HEK293 (cell line): ENCODE data around the gene PAMR1.

Source experiments
- CTCF ChIA-PET: fragments of 350-600 bp; formaldehyde crosslinking; extraction: SDS; loops from one replicate; lab custom pipeline; 2021; ENCODE audit warnings: antibody characterized with exemption; lab: Yijun Ruan, JAX
- POLR2A ChIA-PET: fragments of 300-600 bp; formaldehyde crosslinking; extraction: SDS; loops from one replicate; lab custom pipeline; 2020; ENCODE audit warnings: antibody characterized with exemption, inconsistent platforms; lab: Yijun Ruan, JAX
- H3K27ac ChIP-seq: fragments of 200-500 bp; sonication (Bioruptor generic); 2 replicates; pipeline ENCODE4 v1.5.1; 2014; ENCODE audit warnings: low read depth, low read length, control low read depth, inconsistent platforms; ENCODE audit errors: extremely low read depth
- H3K36me3 ChIP-seq, 2 experiments: fragments of 200-500 bp in 1 of 2; sonication (Bioruptor generic) in 1 of 2; 1 replicate in 1 of 2; 2 replicates in 1 of 2; pipeline ENCODE4 v1.5.1; 2014 to 2017; ENCODE audit warnings: inconsistent platforms in 2 of 2, low read length in 2 of 2; ENCODE audit not compliant: control insufficient read depth in 2 of 2, insufficient read depth in 1 of 2
- H3K4me1 ChIP-seq: fragments of 200-500 bp; sonication (Bioruptor generic); 2 replicates; pipeline ENCODE4 v1.5.1; 2014; ENCODE audit warnings: mild to moderate bottlenecking, low read length, inconsistent platforms; ENCODE audit not compliant: control insufficient read depth, insufficient read depth
- H3K4me3 ChIP-seq: 2 replicates; pipeline ENCODE4 v1.5.1; 2011; ENCODE audit warnings: low read depth, mild to moderate bottlenecking, control low read depth, low read length, moderate library complexity
- H3K9me3 ChIP-seq: fragments of 200-500 bp; sonication (Bioruptor generic); 2 replicates; pipeline ENCODE4 v1.5.1; 2014; ENCODE audit warnings: low read depth, low read length, inconsistent platforms; ENCODE audit not compliant: control insufficient read depth, insufficient read depth
- HOXA7 ChIP-seq: sonication (generic); formaldehyde crosslinking; IDR thresholded peaks from 2 replicates; pipeline ENCODE4 v1.8.1; 2022; ENCODE audit warnings: missing genetic modification reagents, borderline replicate concordance
- KLF10 ChIP-seq: fragments of 450-650 bp; IDR thresholded peaks from 2 replicates; pipeline ENCODE4 v1.5.1; 2018; ENCODE audit warnings: missing biosample characterization, mild to moderate bottlenecking, missing genetic modification characterization
- KLF7 ChIP-seq: fragments of 450-650 bp; formaldehyde crosslinking; IDR thresholded peaks from 2 replicates; pipeline ENCODE4 v1.5.1; 2016; ENCODE audit warnings: missing biosample characterization, missing genetic modification characterization, borderline replicate concordance
- KLF8 ChIP-seq: fragments of 450-650 bp; formaldehyde crosslinking; IDR thresholded peaks from 2 replicates; pipeline ENCODE4 v1.5.1; 2016; ENCODE audit warnings: missing biosample characterization, missing genetic modification characterization
- PRDM1 ChIP-seq: fragments of 450-650 bp; formaldehyde crosslinking; IDR thresholded peaks from 2 replicates; pipeline ENCODE4; 2016; ENCODE audit warnings: missing biosample characterization, missing genetic modification characterization
- SCRT1 ChIP-seq: fragments of 450-650 bp; formaldehyde crosslinking; IDR thresholded peaks from 2 replicates; pipeline ENCODE4 v1.5.1; 2016; ENCODE audit warnings: missing biosample characterization, missing genetic modification characterization, borderline replicate concordance
- ZNF114 ChIP-seq: fragments of 450-650 bp; formaldehyde crosslinking; IDR thresholded peaks from 2 replicates; pipeline ENCODE4 v1.5.0; 2017; ENCODE audit warnings: missing biosample characterization, missing genetic modification characterization
- ZNF202 ChIP-seq: fragments of 450-650 bp; formaldehyde crosslinking; IDR thresholded peaks from 2 replicates; pipeline ENCODE4 v1.5.1; 2016; ENCODE audit warnings: missing biosample characterization, missing genetic modification characterization, borderline replicate concordance
- ZNF335 ChIP-seq: fragments of 450-650 bp; formaldehyde crosslinking; conservative IDR thresholded peaks from 2 replicates; pipeline ENCODE4 v1.5.1; 2016; ENCODE audit warnings: missing biosample characterization, missing genetic modification characterization
- ZNF37A ChIP-seq: fragments of 450-650 bp; IDR thresholded peaks from 2 replicates; pipeline ENCODE4 v1.5.1; 2018; ENCODE audit warnings: missing biosample characterization, missing genetic modification characterization
- ZNF433 ChIP-seq: fragments of 450-650 bp; formaldehyde crosslinking; IDR thresholded peaks from 2 replicates; pipeline ENCODE4 v1.5.1; 2016; ENCODE audit warnings: missing biosample characterization, missing genetic modification characterization, low read depth
- ZNF473 ChIP-seq: fragments of 450-650 bp; formaldehyde crosslinking; IDR thresholded peaks from 2 replicates; pipeline ENCODE4 v1.5.1; 2017; ENCODE audit warnings: missing biosample characterization, missing genetic modification characterization
- ZNF510 ChIP-seq: fragments of 450-650 bp; formaldehyde crosslinking; IDR thresholded peaks from 2 replicates; pipeline ENCODE4 v1.5.1; 2018; ENCODE audit warnings: mild to moderate bottlenecking, missing genetic modification characterization, missing biosample characterization; ENCODE audit not compliant: insufficient replicate concordance
- ZNF544 ChIP-seq: fragments of 450-650 bp; formaldehyde crosslinking; IDR thresholded peaks from 2 replicates; pipeline ENCODE4 v1.5.0; 2017; ENCODE audit warnings: missing biosample characterization, missing genetic modification characterization
- ZNF558 ChIP-seq: fragments of 450-650 bp; formaldehyde crosslinking; IDR thresholded peaks from 2 replicates; pipeline ENCODE4 v1.5.1; 2016; ENCODE audit warnings: missing biosample characterization, missing genetic modification characterization
- ZNF600 ChIP-seq: fragments of 450-650 bp; formaldehyde crosslinking; IDR thresholded peaks from 2 replicates; pipeline ENCODE4 v1.5.1; 2016; ENCODE audit warnings: missing biosample characterization, missing genetic modification characterization
- ZNF623 ChIP-seq: fragments of 450-650 bp; formaldehyde crosslinking; IDR thresholded peaks from 2 replicates; pipeline ENCODE4 v1.5.1; 2016; ENCODE audit warnings: missing biosample characterization, missing genetic modification characterization
- ZNF660 ChIP-seq: fragments of 450-650 bp; IDR thresholded peaks from 2 replicates; pipeline ENCODE4 v1.5.1; 2018; ENCODE audit warnings: missing biosample characterization, mild to moderate bottlenecking, missing genetic modification characterization
- ZNF664 ChIP-seq: fragments of 450-650 bp; formaldehyde crosslinking; IDR thresholded peaks from 2 replicates; pipeline ENCODE4 v1.5.1; 2016; ENCODE audit warnings: missing biosample characterization, missing genetic modification characterization
- ZNF677 ChIP-seq: fragments of 450-650 bp; IDR thresholded peaks from 2 replicates; pipeline ENCODE4 v1.5.0; 2018; ENCODE audit warnings: missing biosample characterization, mild to moderate bottlenecking, missing genetic modification characterization, moderate library complexity
- TF ChIP-seq, protein P1 (sequence below): fragments of 450-650 bp; formaldehyde crosslinking; IDR thresholded peaks from 2 replicates; pipeline ENCODE4 v1.5.1; 2016; ENCODE audit warnings: missing biosample characterization, missing genetic modification characterization
- TF ChIP-seq, protein P2 (sequence below): fragments of 450-650 bp; IDR thresholded peaks from 2 replicates; pipeline ENCODE4 v1.5.1; 2018; ENCODE audit warnings: missing biosample characterization, missing genetic modification characterization
- TF ChIP-seq, protein P3 (sequence below): fragments of 450-650 bp; formaldehyde crosslinking; IDR thresholded peaks from 2 replicates; pipeline ENCODE4 v1.5.1; 2016; ENCODE audit warnings: missing biosample characterization, missing genetic modification characterization
- TF ChIP-seq, protein P4 (sequence below): fragments of 450-650 bp; formaldehyde crosslinking; IDR thresholded peaks from 2 replicates; pipeline ENCODE4 v1.5.1; 2017; ENCODE audit warnings: missing biosample characterization, missing genetic modification characterization
- TF ChIP-seq, protein P5 (sequence below): fragments of 450-650 bp; formaldehyde crosslinking; IDR thresholded peaks from 2 replicates; pipeline ENCODE4 v1.5.1; 2016; ENCODE audit warnings: missing biosample characterization, missing genetic modification characterization

Gene PAMR1

DNA sequence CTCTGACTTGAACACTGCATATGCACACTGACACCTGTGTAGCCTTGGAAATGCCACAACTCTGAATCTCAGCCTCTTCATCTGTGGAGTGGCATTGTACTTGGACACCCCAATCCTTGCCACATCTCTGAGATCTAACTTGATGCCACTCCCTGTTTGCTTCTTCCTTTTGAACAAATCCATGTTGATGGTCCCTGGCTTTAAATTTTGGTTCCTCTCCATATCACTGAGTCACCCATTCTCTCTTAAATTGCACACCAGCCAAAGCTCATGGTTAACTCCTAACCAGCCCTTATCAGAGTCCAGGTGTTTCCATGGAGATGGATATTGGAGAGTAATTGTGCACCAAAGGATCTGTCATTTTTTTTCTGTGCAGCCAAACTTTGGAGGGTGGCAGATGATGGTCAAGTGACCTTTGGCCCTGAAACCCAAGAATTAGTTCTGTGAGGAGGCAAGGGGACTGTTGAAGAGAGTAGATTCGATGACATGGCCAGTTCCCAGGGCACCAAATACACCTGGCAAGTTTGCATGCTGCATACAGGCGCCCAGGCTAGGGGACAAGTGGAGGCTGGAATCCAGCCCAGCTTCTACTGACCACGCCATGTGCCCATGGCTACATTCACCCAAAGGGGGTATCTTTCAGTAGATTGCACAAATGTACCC is 25.1 kb upstream of the PAMR1 start:
- Histone ChIP-seq H3K27ac (no peak overlapping the region), H3K4me3 (no peak overlapping the region), H3K36me3 (no peaks in the 10 kb centered on the region), H3K9me3 (no peaks in the 10 kb centered on the region), H3K4me1 (0 out of 2 replicates have a peak, but pooled peaks cover 2% of the 10 kb centered on the region)
- ChIA-PET CTCF (interaction anchor here (0.7 to 1.0 kb wide), 2 partner anchors 272 to 549 kb away, joined by 4 to 6 read pairs; no protein-coding TSS in a partner anchor), POLR2A (no interaction called here)
- TF ChIP-seq ZNF335 (tag by site-specific recombination), result peak; percentile 49
- TF ChIP-seq, protein P1, sequence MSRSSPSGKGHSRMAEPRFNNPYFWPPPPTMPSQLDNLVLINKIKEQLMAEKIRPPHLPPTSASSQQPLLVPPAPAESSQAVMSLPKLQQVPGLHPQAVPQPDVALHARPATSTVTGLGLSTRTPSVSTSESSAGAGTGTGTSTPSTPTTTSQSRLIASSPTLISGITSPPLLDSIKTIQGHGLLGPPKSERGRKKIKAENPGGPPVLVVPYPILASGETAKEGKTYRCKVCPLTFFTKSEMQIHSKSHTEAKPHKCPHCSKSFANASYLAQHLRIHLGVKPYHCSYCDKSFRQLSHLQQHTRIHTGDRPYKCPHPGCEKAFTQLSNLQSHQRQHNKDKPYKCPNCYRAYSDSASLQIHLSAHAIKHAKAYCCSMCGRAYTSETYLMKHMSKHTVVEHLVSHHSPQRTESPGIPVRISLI (tag by site-specific recombination), result no peak
- no peak for TF ChIP-seq KLF7
- TF ChIP-seq ZNF660, result no peak

DNA sequence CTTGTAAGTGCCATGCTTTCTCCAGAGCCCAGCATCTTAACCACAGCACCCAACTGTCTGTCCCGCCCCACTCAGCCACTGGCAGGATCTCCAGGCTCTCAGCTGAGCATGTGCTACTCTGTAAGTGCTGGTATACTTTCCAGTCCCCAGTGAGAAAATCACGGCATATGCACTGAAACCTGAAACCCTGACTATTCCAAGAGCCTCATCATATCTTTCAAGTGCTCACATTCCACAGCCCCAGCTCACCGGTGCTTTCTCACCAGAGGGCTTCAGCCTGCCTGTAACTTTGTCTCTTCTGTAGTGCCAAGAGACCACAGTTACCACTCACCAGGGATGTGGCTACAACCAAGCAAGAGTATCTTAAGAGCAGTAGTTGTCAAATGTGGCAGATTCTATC is 24.4 kb upstream of the PAMR1 start:
- no peaks in the 10 kb centered on the region for H3K36me3 ChIP-seq
- TF ChIP-seq ZNF510 (tag by site-specific recombination) (no peak), ZNF664 (no peak), ZNF202 (no peak), ZNF558 (no peak), ZNF623 (no peak), KLF8 (tag by site-specific recombination) (no peak), ZNF544 (tag by site-specific recombination) (no peak), ZNF677 (no peak), HOXA7 (CRISPR knock-in tag) (no peak), PRDM1 (tag by site-specific recombination) (peak; percentile 60), ZNF37A (tag by site-specific recombination) (no peak), ZNF433 (tag by site-specific recombination) (no peak), ZNF600 (tag by site-specific recombination) (0 out of 2 replicates have a peak, but pooled peaks have one; percentile 42), ZNF473 (tag by site-specific recombination) (no peak), KLF10 (tag by site-specific recombination) (no peak), SCRT1 (no peak), ZNF114 (tag by site-specific recombination) (no peak)
- TF ChIP-seq, protein P2, sequence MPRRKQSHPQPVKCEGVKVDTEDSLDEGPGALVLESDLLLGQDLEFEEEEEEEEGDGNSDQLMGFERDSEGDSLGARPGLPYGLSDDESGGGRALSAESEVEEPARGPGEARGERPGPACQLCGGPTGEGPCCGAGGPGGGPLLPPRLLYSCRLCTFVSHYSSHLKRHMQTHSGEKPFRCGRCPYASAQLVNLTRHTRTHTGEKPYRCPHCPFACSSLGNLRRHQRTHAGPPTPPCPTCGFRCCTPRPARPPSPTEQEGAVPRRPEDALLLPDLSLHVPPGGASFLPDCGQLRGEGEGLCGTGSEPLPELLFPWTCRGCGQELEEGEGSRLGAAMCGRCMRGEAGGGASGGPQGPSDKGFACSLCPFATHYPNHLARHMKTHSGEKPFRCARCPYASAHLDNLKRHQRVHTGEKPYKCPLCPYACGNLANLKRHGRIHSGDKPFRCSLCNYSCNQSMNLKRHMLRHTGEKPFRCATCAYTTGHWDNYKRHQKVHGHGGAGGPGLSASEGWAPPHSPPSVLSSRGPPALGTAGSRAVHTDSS, result no peak
- TF ChIP-seq, protein P3, sequence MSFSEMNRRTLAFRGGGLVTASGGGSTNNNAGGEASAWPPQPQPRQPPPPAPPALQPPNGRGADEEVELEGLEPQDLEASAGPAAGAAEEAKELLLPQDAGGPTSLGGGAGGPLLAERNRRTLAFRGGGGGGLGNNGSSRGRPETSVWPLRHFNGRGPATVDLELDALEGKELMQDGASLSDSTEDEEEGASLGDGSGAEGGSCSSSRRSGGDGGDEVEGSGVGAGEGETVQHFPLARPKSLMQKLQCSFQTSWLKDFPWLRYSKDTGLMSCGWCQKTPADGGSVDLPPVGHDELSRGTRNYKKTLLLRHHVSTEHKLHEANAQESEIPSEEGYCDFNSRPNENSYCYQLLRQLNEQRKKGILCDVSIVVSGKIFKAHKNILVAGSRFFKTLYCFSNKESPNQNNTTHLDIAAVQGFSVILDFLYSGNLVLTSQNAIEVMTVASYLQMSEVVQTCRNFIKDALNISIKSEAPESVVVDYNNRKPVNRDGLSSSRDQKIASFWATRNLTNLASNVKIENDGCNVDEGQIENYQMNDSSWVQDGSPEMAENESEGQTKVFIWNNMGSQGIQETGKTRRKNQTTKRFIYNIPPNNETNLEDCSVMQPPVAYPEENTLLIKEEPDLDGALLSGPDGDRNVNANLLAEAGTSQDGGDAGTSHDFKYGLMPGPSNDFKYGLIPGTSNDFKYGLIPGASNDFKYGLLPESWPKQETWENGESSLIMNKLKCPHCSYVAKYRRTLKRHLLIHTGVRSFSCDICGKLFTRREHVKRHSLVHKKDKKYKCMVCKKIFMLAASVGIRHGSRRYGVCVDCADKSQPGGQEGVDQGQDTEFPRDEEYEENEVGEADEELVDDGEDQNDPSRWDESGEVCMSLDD (tag by site-specific recombination), result no peak
- TF ChIP-seq, protein P4, sequence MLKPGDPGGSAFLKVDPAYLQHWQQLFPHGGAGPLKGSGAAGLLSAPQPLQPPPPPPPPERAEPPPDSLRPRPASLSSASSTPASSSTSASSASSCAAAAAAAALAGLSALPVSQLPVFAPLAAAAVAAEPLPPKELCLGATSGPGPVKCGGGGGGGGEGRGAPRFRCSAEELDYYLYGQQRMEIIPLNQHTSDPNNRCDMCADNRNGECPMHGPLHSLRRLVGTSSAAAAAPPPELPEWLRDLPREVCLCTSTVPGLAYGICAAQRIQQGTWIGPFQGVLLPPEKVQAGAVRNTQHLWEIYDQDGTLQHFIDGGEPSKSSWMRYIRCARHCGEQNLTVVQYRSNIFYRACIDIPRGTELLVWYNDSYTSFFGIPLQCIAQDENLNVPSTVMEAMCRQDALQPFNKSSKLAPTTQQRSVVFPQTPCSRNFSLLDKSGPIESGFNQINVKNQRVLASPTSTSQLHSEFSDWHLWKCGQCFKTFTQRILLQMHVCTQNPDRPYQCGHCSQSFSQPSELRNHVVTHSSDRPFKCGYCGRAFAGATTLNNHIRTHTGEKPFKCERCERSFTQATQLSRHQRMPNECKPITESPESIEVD (tag by site-specific recombination), result no peak
- TF ChIP-seq, protein P5, sequence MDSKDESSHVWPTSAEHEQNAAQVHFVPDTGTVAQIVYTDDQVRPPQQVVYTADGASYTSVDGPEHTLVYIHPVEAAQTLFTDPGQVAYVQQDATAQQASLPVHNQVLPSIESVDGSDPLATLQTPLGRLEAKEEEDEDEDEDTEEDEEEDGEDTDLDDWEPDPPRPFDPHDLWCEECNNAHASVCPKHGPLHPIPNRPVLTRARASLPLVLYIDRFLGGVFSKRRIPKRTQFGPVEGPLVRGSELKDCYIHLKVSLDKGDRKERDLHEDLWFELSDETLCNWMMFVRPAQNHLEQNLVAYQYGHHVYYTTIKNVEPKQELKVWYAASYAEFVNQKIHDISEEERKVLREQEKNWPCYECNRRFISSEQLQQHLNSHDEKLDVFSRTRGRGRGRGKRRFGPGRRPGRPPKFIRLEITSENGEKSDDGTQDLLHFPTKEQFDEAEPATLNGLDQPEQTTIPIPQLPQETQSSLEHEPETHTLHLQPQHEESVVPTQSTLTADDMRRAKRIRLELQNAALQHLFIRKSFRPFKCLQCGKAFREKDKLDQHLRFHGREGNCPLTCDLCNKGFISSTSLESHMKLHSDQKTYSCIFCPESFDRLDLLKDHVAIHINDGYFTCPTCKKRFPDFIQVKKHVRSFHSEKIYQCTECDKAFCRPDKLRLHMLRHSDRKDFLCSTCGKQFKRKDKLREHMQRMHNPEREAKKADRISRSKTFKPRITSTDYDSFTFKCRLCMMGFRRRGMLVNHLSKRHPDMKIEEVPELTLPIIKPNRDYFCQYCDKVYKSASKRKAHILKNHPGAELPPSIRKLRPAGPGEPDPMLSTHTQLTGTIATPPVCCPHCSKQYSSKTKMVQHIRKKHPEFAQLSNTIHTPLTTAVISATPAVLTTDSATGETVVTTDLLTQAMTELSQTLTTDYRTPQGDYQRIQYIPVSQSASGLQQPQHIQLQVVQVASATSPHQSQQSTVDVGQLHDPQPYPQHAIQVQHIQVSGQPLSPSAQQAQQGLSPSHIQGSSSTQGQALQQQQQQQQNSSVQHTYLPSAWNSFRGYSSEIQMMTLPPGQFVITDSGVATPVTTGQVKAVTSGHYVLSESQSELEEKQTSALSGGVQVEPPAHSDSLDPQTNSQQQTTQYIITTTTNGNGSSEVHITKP (tag by site-specific recombination), result 0 out of 2 replicates have a peak, but pooled peaks have one; percentile 18

More for the DNA sequence above, 24.4 kb upstream of the PAMR1 start:
- Histone ChIP-seq H3K9me3 (no peaks in the 10 kb centered on the region), H3K4me1 (0 out of 2 replicates have a peak, but pooled peaks cover 2% of the 10 kb centered on the region), H3K27ac (no peak overlapping the region), H3K4me3 (no peak overlapping the region)
- POLR2A ChIA-PET, result no interaction called here
- CTCF ChIA-PET, result interaction anchor here (0.7 kb wide), 1 partner anchor 550 kb away, joined by 6 read pairs; no protein-coding TSS in a partner anchor
